Lower lobe of right lung (tissue), 2 donors: ENCODE measurements around the gene RPL19. TPM values are rescaled to one million over a fixed set of nuclear protein-coding genes. Genes with fewer than 3 reads are reported as not detected.
"Not testable (repeated sequence)": the region's sequence is repeated elsewhere in the genome, so short reads cannot be mapped to it uniquely, and the experiment has no call there.

Experiments used
- ATAC-seq, 2 donors: fragments of 200-7000 bp; cut with Tn5 transposase; one replicate each; pipeline ENCODE4 v1.9.1; 2020 to 2022; ENCODE audit warnings: mild to moderate bottlenecking in 2 of 2, moderate library complexity in 2 of 2
- DNase-seq: peaks from one replicate; pipeline ENCODE4 v3.0.0-alpha.2; 2020
- H3K27ac ChIP-seq: fragments of 200-600 bp; one replicate; pipeline ENCODE4 v1.8.0; 2022
- H3K27me3 ChIP-seq: fragments of 200-600 bp; one replicate; pipeline ENCODE4 v1.8.0; 2022; ENCODE audit warnings: low read depth
- H3K36me3 ChIP-seq: fragments of 200-600 bp; one replicate; pipeline ENCODE4 v1.8.0; 2022; ENCODE audit warnings: mild to moderate bottlenecking
- H3K4me1 ChIP-seq: fragments of 200-600 bp; one replicate; pipeline ENCODE4 v1.8.0; 2022
- H3K4me3 ChIP-seq: fragments of 200-600 bp; one replicate; pipeline ENCODE4 v1.8.0; 2022; ENCODE audit warnings: mild to moderate bottlenecking
- H3K9me3 ChIP-seq: fragments of 200-600 bp; one replicate; pipeline ENCODE4 v1.8.0; 2022
- CTCF ChIP-seq: fragments of 200-600 bp; IDR thresholded peaks from one replicate; pipeline ENCODE4 v1.8.0; 2022; ENCODE audit warnings: antibody characterized with exemption, mild to moderate bottlenecking
- intact Hi-C: fragments of 100-400 bp; cut with DNase I; formaldehyde crosslinking; loops from one replicate; pipeline ENCODE4 v1.11.0; 2022
- total RNA-seq: library from RNA; stranded (reverse); fragmentation: NEBNext Ultra II Directional; extraction: Animal tissue kit (Norgen Biotek cat#: 25700); gene quantifications from one replicate; pipeline ENCODE4 v1.2.1, GENCODE V29; 2021
- donor health status: DM: no; HTN: yes; CAD: no; lungs with severe emphysema.

The RPL19 gene
- total RNA-seq, 1 donor from 2014 or later = 1,465 TPM

- peaks cover 15% of the 10 kb centered on the region for H3K4me1 ChIP-seq
- peak in 1 of 2 donors; percentile 19 for ATAC-seq
- DNase-seq = no peak
- no peaks in the 10 kb centered on the region for H3K36me3 ChIP-seq
- H3K27ac ChIP-seq = no peak overlapping the region
- no peak for TF ChIP-seq CTCF
- peaks cover 9% of the 10 kb centered on the region for H3K27me3 ChIP-seq
- peak overlapping the region; percentile 57 for H3K4me3 ChIP-seq
- intact Hi-C loops = no loop called here
- no peaks in the 10 kb centered on the region for H3K9me3 ChIP-seq
Measured at GRCh38 chr17:39165178-39165840, 34.8 kb upstream of the RPL19 start.

DNA sequence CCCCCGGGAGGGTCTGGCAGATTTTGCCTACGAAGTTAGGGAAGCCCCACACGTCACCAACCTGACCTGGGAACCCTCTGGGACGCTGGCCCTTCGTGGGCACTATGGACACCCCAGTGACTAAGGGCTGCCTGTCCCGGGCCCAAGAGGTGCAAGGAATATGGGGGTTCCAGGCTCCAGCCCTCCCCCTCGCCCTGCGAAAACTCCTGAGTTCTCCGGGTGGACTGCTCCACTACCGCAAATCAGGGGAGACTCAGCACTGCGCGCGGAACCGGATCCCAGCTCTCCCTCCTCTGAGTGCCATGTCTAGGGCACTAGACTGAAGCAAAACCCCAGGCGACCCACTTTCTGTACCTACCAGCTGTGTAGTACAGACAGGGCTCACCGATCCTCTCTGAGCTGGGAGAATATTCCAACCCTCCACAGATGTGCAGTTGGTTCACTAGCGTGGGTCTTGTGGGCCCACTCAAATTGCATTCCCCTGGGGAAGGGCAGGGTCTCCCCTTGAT lies 34.2 kb upstream of the RPL19 start, which contains the start of gene ARL5C:
TSS of gene ARL5C (minus strand) at position 321 of the 509 bp plus-strand sequence. CDS start 401 bp downstream, outside the sequence.
- intact Hi-C loops = no loop called here
- no peak for TF ChIP-seq CTCF
- H3K4me3 ChIP-seq = peak within 1 kb of the TSS; percentile 57
- H3K4me1 ChIP-seq = peaks cover 15% of the 10 kb centered on the region
- H3K36me3 ChIP-seq = no peaks in the 10 kb centered on the region
- H3K9me3 ChIP-seq = no peaks in the 10 kb centered on the region
- no peak within 1 kb of the TSS for H3K27ac ChIP-seq
- ATAC-seq (peak in 1 of 2 donors; percentile 8), DNase-seq (no peak)
- H3K27me3 ChIP-seq = peaks cover 9% of the 10 kb centered on the region

DNA sequence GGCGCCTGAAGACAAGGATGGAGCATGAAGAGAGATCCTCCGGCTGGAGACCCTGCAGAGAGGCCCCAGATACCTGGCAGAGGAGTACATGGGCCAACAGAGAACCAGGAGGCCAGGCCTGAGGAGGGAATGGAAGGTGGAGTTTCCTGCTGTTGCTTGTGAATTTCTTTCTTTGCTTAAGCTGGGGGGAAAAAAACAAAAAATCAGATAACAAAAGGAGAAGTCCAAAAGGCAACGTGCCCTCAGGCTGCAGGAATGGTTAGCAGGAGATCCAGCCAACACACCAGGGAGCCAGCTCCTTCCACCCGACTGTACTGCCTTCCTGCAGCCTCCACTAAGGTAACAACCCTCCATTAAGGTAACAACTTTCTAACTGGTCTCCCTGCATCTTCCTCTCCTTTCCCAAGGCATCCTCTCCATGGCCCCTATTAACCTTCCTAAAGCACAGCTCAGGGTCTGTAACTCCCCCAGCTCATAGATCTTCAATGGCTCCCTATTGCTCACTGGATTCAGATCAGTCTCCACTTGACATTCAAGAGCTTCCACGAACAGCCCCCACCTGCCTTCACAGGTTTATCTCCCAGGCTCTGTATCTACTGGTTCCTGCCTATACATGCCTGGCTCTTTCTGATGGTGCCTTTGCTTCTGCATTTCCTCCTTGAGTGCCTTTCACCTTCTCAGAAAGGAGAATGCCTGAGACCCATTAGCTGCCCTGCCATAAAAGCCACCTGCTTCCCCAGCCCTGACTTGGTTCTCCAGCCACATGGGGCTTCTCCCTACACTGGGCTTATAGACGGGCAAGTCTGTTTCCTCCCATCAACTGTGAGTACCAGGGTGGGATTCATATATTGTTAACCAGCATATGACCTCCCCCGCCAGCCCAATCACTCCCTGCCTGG lies 33.4 kb upstream of the RPL19 start:
- peaks cover 15% of the 10 kb centered on the region for H3K4me1 ChIP-seq
- peaks cover 9% of the 10 kb centered on the region for H3K27me3 ChIP-seq
- no peaks in the 10 kb centered on the region for H3K9me3 ChIP-seq
- no peak for DNase-seq
- intact Hi-C loops = no loop called here
- H3K36me3 ChIP-seq = no peaks in the 10 kb centered on the region
- no peak for TF ChIP-seq CTCF
- H3K4me3 ChIP-seq = no peak overlapping the region
- no peak for ATAC-seq
- no peak overlapping the region for H3K27ac ChIP-seq

DNA sequence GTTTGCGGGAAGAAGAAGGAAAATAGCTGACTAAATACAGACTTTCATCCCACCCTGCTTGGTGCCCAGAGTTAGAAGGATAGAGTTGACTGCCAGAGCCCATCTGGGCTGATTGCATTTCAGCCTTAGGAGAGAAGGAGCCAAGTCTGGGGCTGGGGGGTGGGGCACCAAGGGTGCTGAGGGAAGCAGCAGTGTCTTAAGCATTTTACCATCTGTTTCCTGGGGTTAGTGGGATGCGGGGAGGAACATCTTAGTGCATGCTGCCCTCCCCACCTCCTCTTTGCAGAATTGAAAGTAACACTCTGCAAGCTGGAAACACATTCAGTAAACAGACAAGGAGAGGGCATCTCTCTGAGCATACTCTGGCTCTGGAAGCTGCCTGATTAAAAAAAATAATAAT lies 32.6 kb upstream of the RPL19 start:
- intact Hi-C loops = no loop called here
- ATAC-seq = no peak
- peaks cover 15% of the 10 kb centered on the region for H3K4me1 ChIP-seq
- H3K27me3 ChIP-seq = peaks cover 9% of the 10 kb centered on the region
- no peaks in the 10 kb centered on the region for H3K9me3 ChIP-seq
- TF ChIP-seq CTCF = no peak
- DNase-seq = no peak
- no peak overlapping the region for H3K27ac ChIP-seq
- H3K36me3 ChIP-seq = no peaks in the 10 kb centered on the region
- no peak overlapping the region for H3K4me3 ChIP-seq

GRCh38 chr17:39168503-39168902 lies 31.6 kb upstream of the RPL19 start:
- H3K9me3 ChIP-seq, H3K36me3 ChIP-seq, intact Hi-C loops, H3K27me3 ChIP-seq, H3K27ac ChIP-seq, DNase-seq, H3K4me3 ChIP-seq, ATAC-seq: not testable (repeated sequence)
- peaks cover 15% of the 10 kb centered on the region for H3K4me1 ChIP-seq
